Stimulated activated CD8-positive, alpha-beta memory T cell treated with anti-CD3 and anti-CD28 coated beads, Interleukin-4, amount 100 ng/mL, for 48 hours (primary cell): ENCODE results near the gene TRERF1.
A peak's percentile ranks its signal among the peaks of the same experiment; 100 is the strongest.

Source experiments
- DNase-seq: peaks from one replicate; pipeline ENCODE4 v3.0.0-alpha.2; 2020

Gene TRERF1

GRCh38 chr6:42297661-42298060 lies 154.1 kb downstream of the TRERF1 start:
- DNase-seq = no peak

- DNase-seq = no peak
Observed at GRCh38 chr6:42296614-42297013, 155.1 kb downstream of the TRERF1 start.

DNA sequence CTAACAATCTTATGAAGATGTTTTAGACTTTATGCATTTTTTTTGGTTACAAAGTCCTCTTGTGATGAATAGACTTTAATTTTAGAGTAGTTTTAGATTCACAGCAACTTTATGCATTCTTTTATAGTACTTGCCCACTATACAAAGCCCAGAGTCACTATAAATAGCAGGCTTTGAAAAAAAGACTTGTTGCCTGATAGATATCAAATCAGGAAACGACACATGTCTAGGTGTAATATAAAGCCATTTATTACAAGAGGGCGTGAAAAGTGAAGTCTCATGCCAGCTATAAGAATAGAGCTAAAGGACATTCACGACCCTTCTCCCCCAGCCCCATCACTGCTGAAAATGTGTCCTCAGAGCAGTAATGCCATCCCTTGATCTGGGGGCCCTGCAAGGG lies 156.0 kb downstream of the TRERF1 start:
- DNase-seq = no peak

DNA sequence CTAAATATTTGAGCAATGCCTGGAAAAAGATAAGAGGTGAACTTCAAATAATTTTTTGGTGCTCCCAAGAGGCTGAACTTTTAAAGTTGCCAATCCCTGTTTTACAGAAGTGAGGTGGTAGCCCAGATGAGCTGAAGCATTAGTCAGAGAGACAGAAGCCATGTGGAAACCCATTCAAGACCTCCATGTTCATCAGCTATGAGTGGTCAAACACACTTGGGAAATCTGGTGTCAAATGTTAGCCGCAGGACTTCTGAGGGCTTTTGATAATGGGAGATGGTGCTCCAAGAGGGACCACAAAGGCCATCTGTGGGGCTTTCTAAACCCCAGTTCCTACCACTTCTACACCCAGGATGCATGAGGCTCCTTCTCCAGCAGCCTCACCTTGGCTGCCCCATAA lies 156.5 kb downstream of the TRERF1 start:
- DNase-seq = no peak

DNA sequence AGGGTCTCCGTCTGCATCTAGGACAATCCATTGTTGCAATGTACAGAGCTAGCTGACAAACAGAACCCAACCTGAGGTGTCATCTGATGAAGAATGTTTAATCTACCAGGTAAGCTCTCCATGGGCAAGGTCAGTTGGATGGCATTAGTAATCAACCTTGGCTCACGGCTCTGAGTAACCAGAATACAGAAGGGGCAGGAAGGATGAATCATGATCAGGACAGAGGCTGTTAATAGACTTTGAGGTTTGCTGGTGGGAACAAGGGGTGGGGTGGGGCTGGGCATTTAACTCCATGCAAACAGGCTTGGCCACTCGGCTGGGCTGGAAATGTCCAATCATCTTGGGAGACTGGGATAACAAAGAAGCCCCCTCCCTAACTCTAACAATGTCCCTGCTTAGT lies 157.0 kb downstream of the TRERF1 start:
- no peak for DNase-seq

GRCh38 chr6:42293386-42293977 lies 158.2 kb downstream of the TRERF1 start:
- DNase-seq = no peak

DNA sequence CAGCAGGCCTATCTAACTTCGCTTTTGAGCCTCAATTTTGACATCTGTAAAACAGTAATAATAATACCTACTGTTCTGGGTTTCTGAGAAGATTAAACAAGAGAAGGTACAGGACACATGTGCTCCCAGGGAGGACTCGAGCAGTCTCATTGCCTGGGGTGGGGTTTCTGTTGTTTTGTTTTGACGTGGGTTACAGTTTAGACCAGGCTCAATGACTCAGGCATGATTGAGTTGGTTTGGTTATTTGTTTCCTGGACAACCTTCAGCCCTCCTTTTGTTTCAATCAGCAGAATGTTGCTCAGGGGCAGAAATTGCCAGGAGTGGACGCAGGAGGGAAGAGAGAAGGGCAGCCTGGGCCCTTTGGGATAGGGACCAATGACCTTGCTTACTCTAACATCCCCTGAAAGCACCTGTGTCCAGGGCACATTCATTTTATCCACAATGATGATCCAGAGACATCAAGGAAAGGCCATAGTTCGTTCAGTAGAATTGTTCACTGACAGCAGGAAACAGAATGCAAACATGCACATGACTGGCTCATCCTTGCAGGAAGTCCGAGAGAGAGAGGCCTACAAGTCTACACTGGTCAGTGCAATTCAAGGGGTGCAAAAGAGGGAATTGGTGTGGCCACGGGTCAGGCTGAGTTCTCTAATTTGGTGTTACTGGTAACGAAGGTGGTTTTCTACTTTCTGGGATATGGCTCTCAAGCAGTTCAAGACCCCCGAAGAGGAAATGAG lies 159.6 kb downstream of the TRERF1 start:
- DNase-seq = no peak

DNA sequence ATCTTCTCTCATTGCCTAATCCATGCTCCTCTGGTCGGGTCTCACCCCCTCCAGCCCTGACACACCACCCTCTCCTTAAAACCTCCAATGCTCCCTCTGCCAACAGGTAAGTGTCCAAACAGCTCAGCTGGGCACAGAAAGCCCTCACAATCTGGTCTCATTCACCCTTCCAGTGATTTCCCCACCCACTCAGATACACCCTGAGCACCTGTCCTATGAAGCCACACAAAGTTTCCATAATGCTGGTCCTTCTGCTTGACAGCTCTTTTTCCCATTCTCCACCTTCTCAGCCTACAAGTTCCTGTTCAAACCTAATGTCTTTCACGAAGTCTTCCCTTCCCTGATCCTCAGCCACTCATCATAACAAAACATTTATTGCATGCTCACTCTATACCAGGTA lies 164.0 kb downstream of the TRERF1 start:
- DNase-seq = no peak

GRCh38 chr6:42281570-42281969 lies 170.2 kb downstream of the TRERF1 start:
- peak; percentile 49 for DNase-seq

DNA sequence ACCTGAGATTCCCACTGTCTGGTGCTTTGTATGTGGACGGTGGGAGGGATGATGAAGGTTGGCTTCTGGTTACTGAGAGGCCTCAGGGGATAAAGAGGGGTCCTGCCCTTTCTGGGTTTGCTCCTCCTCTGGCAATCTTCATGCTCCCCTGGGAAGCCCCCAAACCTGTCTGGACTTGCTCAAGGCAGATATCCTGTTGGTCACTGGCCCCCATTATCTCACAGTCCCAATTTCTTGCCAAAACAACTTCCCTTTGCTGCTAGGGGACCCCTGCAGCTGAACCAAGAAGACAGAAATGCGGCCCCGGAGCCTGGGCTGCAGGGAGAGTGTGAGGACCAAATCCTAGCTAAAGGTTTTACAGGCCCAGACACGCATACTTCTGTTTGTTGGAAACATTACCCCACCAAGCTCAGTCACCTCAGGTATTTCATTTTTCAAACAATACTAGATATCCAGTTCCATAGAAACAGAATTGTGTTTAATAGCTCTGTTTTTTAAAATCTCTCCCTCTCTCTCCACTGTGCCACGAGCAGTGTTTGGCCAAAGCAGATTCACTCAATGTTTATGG lies 170.7 kb downstream of the TRERF1 start:
- DNase-seq = no peak

GRCh38 chr6:42279966-42280629 lies 171.6 kb downstream of the TRERF1 start:
- DNase-seq = no peak

- DNase-seq = peak; percentile 53
Observed at GRCh38 chr6:42279144-42279781, 172.5 kb downstream of the TRERF1 start.

DNA sequence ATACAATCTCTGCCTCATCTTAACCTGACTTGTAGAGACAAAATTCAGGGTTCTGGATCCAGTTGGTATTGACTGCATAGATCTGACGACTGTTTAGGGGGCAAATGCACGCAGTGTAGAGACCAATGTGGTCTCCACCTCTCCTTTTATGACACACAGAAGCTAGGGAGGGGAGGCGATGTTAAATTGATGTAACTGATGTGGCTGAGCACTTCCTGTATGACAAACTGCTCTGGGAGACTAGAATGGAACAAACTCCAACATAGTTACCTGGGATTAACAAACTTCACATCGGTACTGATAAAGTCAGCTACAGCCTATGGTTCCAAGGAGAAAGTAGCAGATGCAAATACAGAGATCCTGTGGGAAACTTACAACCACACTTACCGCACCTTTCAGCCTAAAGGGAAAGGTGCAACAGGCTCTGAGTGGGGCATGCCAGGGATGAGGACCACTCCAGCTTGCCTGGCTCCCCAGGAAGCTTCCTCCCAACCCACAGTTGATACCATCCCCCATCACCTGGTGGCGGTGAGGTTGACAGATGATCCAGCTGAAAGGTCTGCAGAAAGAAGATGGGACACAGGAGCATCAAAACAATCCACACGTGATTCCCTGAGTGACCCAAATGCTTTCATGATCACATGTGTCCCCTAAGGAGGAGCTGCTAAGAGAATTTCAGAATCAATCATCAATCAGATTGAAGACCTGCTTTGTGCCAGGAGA lies 173.4 kb downstream of the TRERF1 start:
- no peak for DNase-seq

GRCh38 chr6:42276034-42276890 lies 175.5 kb downstream of the TRERF1 start:
- DNase-seq = no peak

- no peak for DNase-seq
Observed at GRCh38 chr6:42275376-42276033, 176.2 kb downstream of the TRERF1 start.

- no peak for DNase-seq
Observed at GRCh38 chr6:42274898-42275297, 176.8 kb downstream of the TRERF1 start.

DNA sequence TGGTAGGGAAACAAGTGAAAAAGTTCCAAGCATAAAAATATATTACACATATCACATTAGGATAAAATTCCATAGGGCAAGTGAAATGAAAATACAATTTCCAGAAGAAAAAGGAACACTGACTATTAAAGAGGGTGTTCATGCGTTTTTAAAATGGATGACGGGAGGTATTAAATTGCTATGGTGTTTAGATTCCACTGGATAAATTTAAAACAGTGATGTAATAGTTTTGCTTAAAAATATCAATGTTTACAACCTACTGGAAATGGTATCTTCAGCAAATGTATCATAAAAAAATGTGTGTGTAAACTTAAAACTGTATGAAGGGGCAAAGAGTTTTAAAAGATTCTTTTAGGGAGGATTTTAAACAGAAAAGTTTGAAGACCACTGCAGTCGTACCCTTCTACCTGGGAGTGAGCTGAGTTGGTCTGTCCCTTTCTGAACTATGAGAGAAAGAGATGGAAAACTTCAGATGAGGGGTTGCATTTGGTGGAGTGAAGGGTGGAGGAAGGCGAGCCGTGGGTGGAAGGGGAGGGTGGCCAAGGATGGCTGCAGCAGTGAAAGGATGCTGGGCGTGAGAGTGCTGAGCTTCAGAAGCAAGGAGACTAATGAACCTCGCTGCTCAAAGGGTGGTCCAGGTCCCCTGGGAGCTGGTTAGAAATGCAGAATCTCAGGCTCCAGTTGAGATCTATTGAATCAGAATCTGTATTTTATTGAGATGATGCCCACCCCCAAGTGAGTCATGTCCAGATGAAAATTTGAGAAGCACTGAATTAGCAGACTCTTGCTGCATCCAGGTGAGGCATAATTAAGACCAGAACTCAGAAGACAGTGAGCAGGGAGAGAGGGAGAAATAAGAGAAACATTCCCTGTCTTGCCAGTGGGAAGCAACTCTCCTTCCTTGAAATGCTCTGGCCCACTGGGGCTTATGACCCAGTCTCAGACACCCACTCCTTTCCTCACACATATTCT lies 179.6 kb downstream of the TRERF1 start:
- DNase-seq = no peak

- DNase-seq = no peak
Observed at GRCh38 chr6:42269974-42270510, 181.7 kb downstream of the TRERF1 start.

GRCh38 chr6:42269553-42269952 lies 182.2 kb downstream of the TRERF1 start:
- DNase-seq = no peak

DNA sequence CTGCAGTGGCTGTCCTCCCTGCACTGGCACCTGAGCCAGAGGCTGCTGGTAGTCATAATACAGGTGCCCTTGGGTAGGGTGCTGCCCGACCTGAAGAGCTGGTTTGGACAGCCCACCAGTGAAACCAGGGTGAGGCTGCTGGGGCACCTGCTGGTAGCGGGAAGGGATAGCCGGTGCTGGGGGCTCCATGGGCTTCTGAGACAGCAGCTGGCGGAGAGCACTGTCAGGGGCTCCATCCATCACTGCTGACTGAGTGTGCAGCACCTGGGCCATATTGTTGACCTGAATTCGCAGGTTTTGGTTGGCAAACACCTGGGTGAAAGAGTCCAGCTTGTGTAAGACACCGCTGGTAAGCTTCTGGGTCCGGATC lies 182.9 kb downstream of the TRERF1 start:
- no peak for DNase-seq
